ENCODE data around the gene EIF4E.
"Not testable (repeated sequence)": the region's sequence is repeated elsewhere in the genome, so short reads cannot be mapped to it uniquely, and the experiment has no call there.

EIF4E gene

GRCh38 chr4:98929341-98930267, 671 bp upstream of the EIF4E start:
- H3F3A ChIP-seq (ENCODE audit: insufficient read depth, low read length): no peaks in the 10 kb centered on the region
- H3K36me3 ChIP-seq (ENCODE audit: insufficient read depth, low read length): peaks cover 23% of the 10 kb centered on the region
- H3K9me2 ChIP-seq (ENCODE audit: low read depth, low read length): no peaks in the 10 kb centered on the region
- peaks cover 27% of the 10 kb centered on the region for H3K4me1 ChIP-seq (ENCODE audit: insufficient read depth, low read length, severe bottlenecking)
- peak overlapping the region; percentile 51 for H2AFZ ChIP-seq (ENCODE audit: low read length)
- peak overlapping the region; percentile 77 for H3K4me2 ChIP-seq (ENCODE audit: low read length)
- peaks cover 39% of the 10 kb centered on the region for H3K79me2 ChIP-seq (ENCODE audit: insufficient read depth, low read length)
- H3K27ac ChIP-seq (ENCODE audit: low read depth, low read length, poor library complexity, severe bottlenecking): peak overlapping the region; percentile 33
- no peak for TF ChIP-seq EZH2 (IDR thresholded peaks at IDR 0.05; ENCODE audit: borderline replicate concordance, low read length)
- H3K27me3 ChIP-seq (ENCODE audit: insufficient read depth, low read length): no peaks in the 10 kb centered on the region
- H3K9ac ChIP-seq (ENCODE audit: low read length): peak overlapping the region; percentile 81
- H3K9me3 ChIP-seq (ENCODE audit: low read length): no peaks in the 10 kb centered on the region
- H3K4me3 ChIP-seq (ENCODE audit: low read depth, low read length, poor library complexity, severe bottlenecking): peak overlapping the region; percentile 84
- no peaks in the 10 kb centered on the region for H4K20me1 ChIP-seq (ENCODE audit: insufficient read depth, low read length)

GRCh38 chr4:98928131-98928504, 815 bp downstream of the EIF4E start:
- Histone ChIP-seq H3K9me2 (ENCODE audit: low read depth, low read length) (no peaks in the 10 kb centered on the region), H3F3A (ENCODE audit: insufficient read depth, low read length) (no peaks in the 10 kb centered on the region), H2AFZ (ENCODE audit: low read length) (no peak overlapping the region), H3K79me2 (ENCODE audit: insufficient read depth, low read length) (peaks cover 54% of the 10 kb centered on the region), H3K36me3 (ENCODE audit: insufficient read depth, low read length) (peaks cover 37% of the 10 kb centered on the region), H3K9ac (ENCODE audit: low read length) (peak overlapping the region; percentile 87), H3K4me2 (ENCODE audit: low read length) (peak overlapping the region; percentile 75), H4K20me1 (ENCODE audit: insufficient read depth, low read length) (no peaks in the 10 kb centered on the region), H3K27ac (ENCODE audit: low read depth, low read length, poor library complexity, severe bottlenecking) (peak overlapping the region; percentile 75), H3K27me3 (ENCODE audit: insufficient read depth, low read length) (no peaks in the 10 kb centered on the region), H3K4me3 (ENCODE audit: low read depth, low read length, poor library complexity, severe bottlenecking) (peak overlapping the region; percentile 84), H3K9me3 (ENCODE audit: low read length) (no peaks in the 10 kb centered on the region), H3K4me1 (ENCODE audit: insufficient read depth, low read length, severe bottlenecking) (peaks cover 27% of the 10 kb centered on the region)
- no peak for TF ChIP-seq CTCF (IDR thresholded peaks at IDR 0.05; ENCODE audit: low read length)
- no peak for TF ChIP-seq EZH2 (IDR thresholded peaks at IDR 0.05; ENCODE audit: borderline replicate concordance, low read length)

- H3F3A ChIP-seq (ENCODE audit: insufficient read depth, low read length); H3K9ac ChIP-seq (ENCODE audit: low read length); H3K27ac ChIP-seq (ENCODE audit: low read depth, low read length, poor library complexity, severe bottlenecking); H2AFZ ChIP-seq (ENCODE audit: low read length); H3K27me3 ChIP-seq (ENCODE audit: insufficient read depth, low read length); H3K9me3 ChIP-seq (ENCODE audit: low read length); H3K9me2 ChIP-seq (ENCODE audit: low read depth, low read length); H4K20me1 ChIP-seq (ENCODE audit: insufficient read depth, low read length); H3K4me3 ChIP-seq (ENCODE audit: low read depth, low read length, poor library complexity, severe bottlenecking): not testable (repeated sequence)
- H3K36me3 ChIP-seq (ENCODE audit: insufficient read depth, low read length): peaks cover 50% of the 10 kb centered on the region
- peaks cover 38% of the 10 kb centered on the region for H3K4me1 ChIP-seq (ENCODE audit: insufficient read depth, low read length, severe bottlenecking)
- H3K79me2 ChIP-seq (ENCODE audit: insufficient read depth, low read length): peaks cover 73% of the 10 kb centered on the region
- peak overlapping the region; percentile 75; the same call in 1 of the 2 replicates for H3K4me2 ChIP-seq (ENCODE audit: low read length)
Observed at GRCh38 chr4:98926257-98926656, 2.7 kb downstream of the EIF4E start.

- peaks cover 40% of the 10 kb centered on the region for H3K4me1 ChIP-seq (ENCODE audit: insufficient read depth, low read length, severe bottlenecking)
- no peaks in the 10 kb centered on the region for H4K20me1 ChIP-seq (ENCODE audit: insufficient read depth, low read length)
- H3K79me2 ChIP-seq (ENCODE audit: insufficient read depth, low read length): peaks cover 100% of the 10 kb centered on the region
- no peaks in the 10 kb centered on the region for H3F3A ChIP-seq (ENCODE audit: insufficient read depth, low read length)
- H2AFZ ChIP-seq (ENCODE audit: low read length): no peak overlapping the region
- H3K36me3 ChIP-seq (ENCODE audit: insufficient read depth, low read length): peaks cover 78% of the 10 kb centered on the region
- no peak for TF ChIP-seq CTCF (IDR thresholded peaks at IDR 0.05; ENCODE audit: low read length)
- H3K9me3 ChIP-seq (ENCODE audit: low read length): no peaks in the 10 kb centered on the region
- no peak overlapping the region for H3K4me3 ChIP-seq (ENCODE audit: low read depth, low read length, poor library complexity, severe bottlenecking)
- peak overlapping the region; percentile 27 for H3K27ac ChIP-seq (ENCODE audit: low read depth, low read length, poor library complexity, severe bottlenecking)
- H3K4me2 ChIP-seq (ENCODE audit: low read length): peak overlapping the region; percentile 37; the same call in 1 of the 2 replicates
- H3K9ac ChIP-seq (ENCODE audit: low read length): peak overlapping the region; percentile 35; the same call in 1 of the 2 replicates
- H3K27me3 ChIP-seq (ENCODE audit: insufficient read depth, low read length): no peaks in the 10 kb centered on the region
- no peaks in the 10 kb centered on the region for H3K9me2 ChIP-seq (ENCODE audit: low read depth, low read length)
Observed at GRCh38 chr4:98921292-98921691, 7.6 kb downstream of the EIF4E start.

Data from OCI-LY1 (cell line).